H9 (cell line): ENCODE data around the gene ALX4. TPM values are rescaled to one million over a fixed set of nuclear protein-coding genes. Genes with fewer than 3 reads are reported as not detected.

ENCODE experiments used
- DNase-seq: peaks from one replicate; pipeline ENCODE4 v3.0.0-alpha.2; 2017
- H2AFZ ChIP-seq: one replicate; pipeline ENCODE4 v1.6.1; 2013; ENCODE audit warnings: mild to moderate bottlenecking, low read length, control low read depth, moderate library complexity
- H2AK5ac ChIP-seq: 2 replicates; pipeline ENCODE4 v1.6.1; 2013; ENCODE audit warnings: low read length, control low read depth, mixed read lengths; ENCODE audit not compliant: insufficient read length
- H2BK120ac ChIP-seq: one replicate; pipeline ENCODE4 v1.6.1; 2013; ENCODE audit warnings: low read depth, mild to moderate bottlenecking, low read length, control low read depth, inconsistent platforms; ENCODE audit not compliant: poor library complexity, severe bottlenecking
- H2BK12ac ChIP-seq: 2 replicates; pipeline ENCODE4 v1.6.1; 2013; ENCODE audit warnings: low read length, control low read depth, mixed read lengths, low read depth; ENCODE audit not compliant: insufficient read length
- H2BK15ac ChIP-seq: 2 replicates; pipeline ENCODE4 v1.6.1; 2013; ENCODE audit warnings: low read depth, low read length, control low read depth
- H2BK20ac ChIP-seq: one replicate; pipeline ENCODE4 v1.6.1; 2013; ENCODE audit warnings: low read depth, mild to moderate bottlenecking, low read length, control low read depth, inconsistent platforms; ENCODE audit not compliant: poor library complexity, severe bottlenecking
- H2BK5ac ChIP-seq: 2 replicates; pipeline ENCODE4 v1.6.1; 2013; ENCODE audit warnings: low read length, control low read depth, mixed read lengths; ENCODE audit not compliant: insufficient read length
- H3K14ac ChIP-seq: 2 replicates; pipeline ENCODE4 v1.6.1; 2013; ENCODE audit warnings: low read length, control low read depth; ENCODE audit not compliant: insufficient read depth
- H3K18ac ChIP-seq: 2 replicates; pipeline ENCODE4 v1.6.1; 2013; ENCODE audit warnings: low read depth, mild to moderate bottlenecking, mixed read lengths, low read length, control low read depth; ENCODE audit not compliant: insufficient read length
- H3K23ac ChIP-seq: 2 replicates; pipeline ENCODE4 v1.6.1; 2013; ENCODE audit warnings: low read length, control low read depth, mixed read lengths, low read depth; ENCODE audit not compliant: insufficient read length
- H3K23me2 ChIP-seq: 2 replicates; pipeline ENCODE4 v1.6.1; 2013; ENCODE audit warnings: low read depth, mild to moderate bottlenecking, mixed read lengths, low read length, control low read depth; ENCODE audit not compliant: insufficient read length, poor library complexity, severe bottlenecking
- H3K27ac ChIP-seq: 2 replicates; pipeline ENCODE4 v1.5.1; 2013; ENCODE audit warnings: low read length, control low read depth, mixed read lengths, low read depth; ENCODE audit not compliant: insufficient read length
- H3K27me3 ChIP-seq: 2 replicates; pipeline ENCODE4 v1.6.1; 2013; ENCODE audit warnings: low read length, control low read depth, inconsistent platforms; ENCODE audit not compliant: insufficient read depth
- H3K4ac ChIP-seq: 2 replicates; pipeline ENCODE4 v1.6.1; 2013; ENCODE audit warnings: low read depth, mild to moderate bottlenecking, control low read depth, inconsistent platforms, low read length, moderate library complexity
- H3K4me1 ChIP-seq: 2 replicates; pipeline ENCODE4 v1.6.1; 2013; ENCODE audit warnings: low read length, control low read depth, inconsistent platforms; ENCODE audit not compliant: insufficient read depth
- H3K4me2 ChIP-seq: 2 replicates; pipeline ENCODE4 v1.6.1; 2013; ENCODE audit warnings: low read length, control low read depth, mixed read lengths; ENCODE audit not compliant: insufficient read length, insufficient read depth
- H3K56ac ChIP-seq: 2 replicates; pipeline ENCODE4 v1.6.1; 2013; ENCODE audit warnings: low read depth, mild to moderate bottlenecking, mixed read lengths, low read length, control low read depth; ENCODE audit not compliant: insufficient read length
- H3K79me1 ChIP-seq: 2 replicates; pipeline ENCODE4 v1.6.1; 2013; ENCODE audit warnings: low read depth, mild to moderate bottlenecking, moderate library complexity, low read length, control low read depth, inconsistent platforms; ENCODE audit not compliant: insufficient read depth, poor library complexity, severe bottlenecking
- H3K79me2 ChIP-seq: 2 replicates; pipeline ENCODE4 v1.6.1; 2013; ENCODE audit warnings: low read length, control low read depth, inconsistent platforms; ENCODE audit not compliant: insufficient read depth
- H3K9ac ChIP-seq: 2 replicates; pipeline ENCODE4 v1.6.1; 2013; ENCODE audit warnings: low read length, control low read depth, mixed read lengths; ENCODE audit not compliant: insufficient read length; ENCODE audit errors: extremely low read depth
- H3K9me3 ChIP-seq: one replicate; pipeline ENCODE4 v1.6.1; 2013; ENCODE audit warnings: low read depth, low read length, inconsistent platforms; ENCODE audit not compliant: control insufficient read depth
- H3T11ph ChIP-seq: one replicate; pipeline ENCODE4 v1.6.1; 2013; ENCODE audit warnings: mild to moderate bottlenecking, low read length, control low read depth, inconsistent platforms
- H4K20me1 ChIP-seq: one replicate; pipeline ENCODE4 v1.6.1; 2013; ENCODE audit not compliant: control insufficient read depth, insufficient read length, insufficient read depth
- H4K5ac ChIP-seq: 2 replicates; pipeline ENCODE4 v1.6.1; 2013; ENCODE audit warnings: low read depth, mild to moderate bottlenecking, mixed read lengths, low read length, control low read depth; ENCODE audit not compliant: insufficient read length
- H4K8ac ChIP-seq: replicated peaks from 2 replicates; pipeline ENCODE4 v1.6.1; 2013; ENCODE audit warnings: low read length, control low read depth, mixed read lengths, low read depth; ENCODE audit not compliant: insufficient read length
- H4K91ac ChIP-seq: 2 replicates; pipeline ENCODE4 v1.6.1; 2013; ENCODE audit warnings: low read depth, mild to moderate bottlenecking, moderate library complexity, mixed read lengths, low read length, control low read depth; ENCODE audit not compliant: insufficient read length
- H3K27ac Mint-ChIP-seq, 3 experiments: 2 replicates in 2 of 3; 3 replicates in 1 of 3; pipeline ENCODE4 v1.8.0; 2020 to 2021; ENCODE audit warnings: mixed read lengths in 3 of 3, mild to moderate bottlenecking in 1 of 3, moderate library complexity in 1 of 3
- H3K27me3 Mint-ChIP-seq: 2 replicates; pipeline ENCODE4 v1.8.0; 2021; ENCODE audit warnings: low read depth, mild to moderate bottlenecking, moderate library complexity, mixed read lengths
- H3K36me3 Mint-ChIP-seq, 3 experiments: 2 replicates in 2 of 3; 3 replicates in 1 of 3; pipeline ENCODE4 v1.8.0; 2020 to 2021; ENCODE audit warnings: low read depth in 3 of 3, mixed read lengths in 3 of 3; ENCODE audit not compliant: insufficient read depth in 1 of 3
- H3K4me1 Mint-ChIP-seq, 2 experiments: 2 replicates each; pipeline ENCODE4 v1.8.0; 2020; ENCODE audit warnings: mixed read lengths in 2 of 2
- H3K4me3 Mint-ChIP-seq, 2 experiments: 2 replicates in 1 of 2; 3 replicates in 1 of 2; pipeline ENCODE4 v1.8.0; 2020 to 2021; ENCODE audit warnings: mild to moderate bottlenecking in 2 of 2, mixed read lengths in 2 of 2, moderate library complexity in 1 of 2
- H3K9me3 Mint-ChIP-seq, 2 experiments: 2 replicates in 1 of 2; 3 replicates in 1 of 2; pipeline ENCODE4 v1.8.0; 2020; ENCODE audit warnings: mild to moderate bottlenecking in 2 of 2, mixed read lengths in 2 of 2, moderate library complexity in 1 of 2
- CTCF ChIP-seq: fragments of 200-600 bp; sonication (generic); conservative IDR thresholded peaks from 3 replicates; pipeline ENCODE4 v1.8.0; 2021; ENCODE audit warnings: antibody characterized with exemption, mild to moderate bottlenecking
- WGBS: extraction: QIAGEN DNeasy Blood & Tissue Kit; methylation state at CpG from one replicate; pipeline ENCODE4 v1.1.7; 2013; ENCODE audit warnings: missing lambda C conversion rate, low lambda C conversion rate, mixed read lengths; ENCODE audit not compliant: insufficient read length; ENCODE audit errors: extremely low coverage; 5-methylcytosine and 5-hydroxymethylcytosine counted together
- total RNA-seq: library from RNA; stranded (reverse); gene quantifications from 2 replicates; pipeline ENCODE4 v1.2.1, GENCODE V29; 2021

Gene ALX4
- total RNA-seq, 1 experiment from 2014 or later, result not detected

- no peak overlapping the region for H4K8ac ChIP-seq
- no peak overlapping the region for H2BK12ac ChIP-seq
- H3T11ph ChIP-seq, result no peak overlapping the region
- Mint-ChIP-seq H3K27me3 (no peaks in the 10 kb centered on the region), H3K4me1 (peaks cover 0 to 5% of the 10 kb centered on the region in 2 experiments; a peak in 2 of 4 replicates), H3K4me3 (no peak overlapping the region), H3K9me3 (no peaks in the 10 kb centered on the region), H3K36me3 (peaks cover 10 to 23% (median 16%) of the 10 kb centered on the region in 3 experiments; a peak in 6 of 7 replicates), H3K27ac (peak overlapping the region in 1 of 3 experiments; percentile 35; a peak in 2 of 7 replicates)
- no CpG with 5 or more reads among the region's 8 CpGs for WGBS
- no peak overlapping the region for H2BK15ac ChIP-seq
- H3K27ac ChIP-seq, result no peak overlapping the region
- H3K9ac ChIP-seq, result no peak overlapping the region
- TF ChIP-seq CTCF, result no peak
- H3K23ac ChIP-seq, result no peak overlapping the region
- no peak overlapping the region for H2AFZ ChIP-seq
- no peak for DNase-seq
- H4K91ac ChIP-seq, result no peak overlapping the region
- no peak overlapping the region for H2AK5ac ChIP-seq
- H3K4me1 ChIP-seq, result no peaks in the 10 kb centered on the region
- H2BK120ac ChIP-seq, result no peak overlapping the region
- H3K9me3 ChIP-seq, result no peaks in the 10 kb centered on the region
- no peaks in the 10 kb centered on the region for H3K79me1 ChIP-seq
- H3K56ac ChIP-seq, result no peak overlapping the region
- no peaks in the 10 kb centered on the region for H3K79me2 ChIP-seq
- no peak overlapping the region for H2BK5ac ChIP-seq
- no peaks in the 10 kb centered on the region for H3K27me3 ChIP-seq
- H3K14ac ChIP-seq, result no peak overlapping the region
- H4K5ac ChIP-seq, result no peak overlapping the region
- H4K20me1 ChIP-seq, result no peaks in the 10 kb centered on the region
- H3K23me2 ChIP-seq, result no peaks in the 10 kb centered on the region
- H3K18ac ChIP-seq, result no peak overlapping the region
- no peak overlapping the region for H3K4me2 ChIP-seq
- no peak overlapping the region for H2BK20ac ChIP-seq
- no peak overlapping the region for H3K4ac ChIP-seq
These were observed 74.2 kb downstream of the ALX4 start for GRCh38 chr11:44235765-44236201.
